Panc1 (cell line): ENCODE measurements around the gene USP24.

Experiments
- CTCF ChIP-seq: fragments of 450-650 bp; IDR thresholded peaks from 2 replicates; pipeline ENCODE4 v1.5.1; 2017; ENCODE audit warnings: mild to moderate bottlenecking
- POLR2AphosphoS5 ChIP-seq: IDR thresholded peaks from 2 replicates; pipeline ENCODE4 v1.6.1; 2012; ENCODE audit warnings: mild to moderate bottlenecking, low read depth, low read length, moderate library complexity
- REST ChIP-seq, 2 experiments: IDR thresholded peaks; 2 replicates each; pipeline ENCODE4 v1.6.1; 2011 to 2012; ENCODE audit warnings: low read depth in 2 of 2, control low read depth in 1 of 2, low read length in 1 of 2, mild to moderate bottlenecking in 1 of 2, moderate library complexity in 1 of 2; ENCODE audit not compliant: insufficient read depth in 1 of 2

- no peak for TF ChIP-seq CTCF
- no peak for TF ChIP-seq POLR2AphosphoS5
- no peak for TF ChIP-seq REST (IDR thresholded peaks at IDR 0.05; ENCODE audit: insufficient read depth in 1 of 2, low read depth in 2 of 2, low read length in 1 of 2)
These were observed 146.5 kb downstream of the USP24 start for GRCh38 chr1:55068638-55069037.
